HG02970 (cell line): ENCODE results near the gene GPX8.

Experiments
- ATAC-seq: cut with Tn5 transposase; IDR thresholded peaks from one replicate; pipeline ENCODE4 v1.9.1; 2021; ENCODE audit warnings: mild to moderate bottlenecking, moderate library complexity, moderate number of reproducible peaks; ENCODE audit not compliant: unreplicated experiment, low FRiP score

The GPX8 gene

DNA sequence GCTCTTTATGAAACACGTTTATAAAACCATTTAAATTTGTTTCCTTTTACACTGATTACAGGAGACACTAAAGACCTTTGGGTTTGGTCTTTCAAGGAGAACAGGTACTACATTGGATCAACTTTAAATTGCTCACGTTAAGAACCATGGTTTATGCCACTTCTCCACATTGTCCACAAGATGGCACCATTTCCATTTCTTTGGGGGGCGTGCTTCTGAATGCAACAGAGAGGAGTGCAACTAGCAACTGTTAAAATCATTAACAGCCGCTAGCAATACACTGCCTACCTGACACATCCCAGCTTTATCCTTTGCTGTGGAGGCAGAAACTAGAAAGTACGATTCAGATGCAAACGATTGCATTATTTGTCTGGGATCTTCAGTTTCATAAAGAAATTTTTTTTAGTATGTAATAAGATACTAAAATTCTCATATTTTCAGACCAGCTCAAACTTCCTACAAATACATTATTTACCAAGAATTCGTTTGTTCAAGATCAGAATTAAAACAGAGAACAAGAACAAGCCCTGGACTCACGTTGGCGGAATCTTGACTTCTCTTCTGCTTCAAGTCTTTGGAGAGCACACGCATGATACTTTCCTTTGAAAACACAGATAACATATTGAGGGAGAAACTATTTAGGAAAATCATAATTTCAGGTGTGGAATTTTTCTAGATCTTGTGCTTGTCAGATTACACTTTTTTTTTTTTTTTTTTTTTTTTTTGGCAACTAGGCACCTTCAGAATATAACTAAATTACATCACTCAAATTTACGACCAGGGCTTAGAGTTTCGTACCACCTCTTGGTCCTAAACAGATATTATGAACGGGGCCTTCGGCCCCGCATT is 12.3 kb downstream of the GPX8 start:
- peak; percentile 54 for ATAC-seq

DNA sequence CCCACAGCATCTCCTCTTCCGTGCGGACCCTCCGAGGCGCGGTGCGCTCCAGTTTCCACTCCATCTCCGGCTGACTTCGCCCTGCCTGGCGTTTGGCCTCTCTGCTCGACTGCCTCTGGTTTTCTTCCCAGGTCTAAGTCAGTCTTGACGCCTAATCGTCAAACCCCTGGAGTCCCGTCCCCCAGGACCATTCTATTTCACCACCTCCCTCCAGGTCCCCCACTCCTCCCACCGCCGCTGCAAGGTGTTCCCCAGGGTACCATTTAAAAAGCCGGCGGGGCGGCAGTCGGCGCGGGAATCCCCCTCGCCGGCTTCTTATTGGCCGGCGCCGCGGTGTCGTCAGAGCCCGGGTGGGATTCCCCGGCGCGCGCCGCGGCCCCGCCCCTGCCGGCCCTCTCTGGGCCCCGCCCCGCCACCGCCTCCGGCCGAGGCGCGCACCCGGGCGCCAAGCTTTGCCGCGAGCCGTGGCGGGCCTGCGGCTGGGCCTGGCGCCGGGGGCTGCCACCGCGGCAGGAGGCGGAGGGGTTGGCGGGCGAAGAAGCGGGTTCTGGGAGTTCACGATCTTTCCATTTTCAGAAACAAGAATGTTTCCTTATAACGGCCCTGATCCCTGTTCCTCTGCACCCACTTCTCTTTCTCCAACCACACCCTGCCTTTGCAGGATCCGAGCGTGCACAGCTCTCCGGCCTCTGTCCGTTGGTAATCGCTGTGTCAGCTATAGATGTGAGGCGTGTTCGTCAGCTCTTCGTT is 13.1 kb downstream of the GPX8 start, which contains the start of gene CDC20B:
TSS of gene CDC20B (minus strand) at position 241 of the 750 bp plus-strand sequence. CDS start at position 64, 177 bp downstream.
- peak; percentile 90 for ATAC-seq

DNA sequence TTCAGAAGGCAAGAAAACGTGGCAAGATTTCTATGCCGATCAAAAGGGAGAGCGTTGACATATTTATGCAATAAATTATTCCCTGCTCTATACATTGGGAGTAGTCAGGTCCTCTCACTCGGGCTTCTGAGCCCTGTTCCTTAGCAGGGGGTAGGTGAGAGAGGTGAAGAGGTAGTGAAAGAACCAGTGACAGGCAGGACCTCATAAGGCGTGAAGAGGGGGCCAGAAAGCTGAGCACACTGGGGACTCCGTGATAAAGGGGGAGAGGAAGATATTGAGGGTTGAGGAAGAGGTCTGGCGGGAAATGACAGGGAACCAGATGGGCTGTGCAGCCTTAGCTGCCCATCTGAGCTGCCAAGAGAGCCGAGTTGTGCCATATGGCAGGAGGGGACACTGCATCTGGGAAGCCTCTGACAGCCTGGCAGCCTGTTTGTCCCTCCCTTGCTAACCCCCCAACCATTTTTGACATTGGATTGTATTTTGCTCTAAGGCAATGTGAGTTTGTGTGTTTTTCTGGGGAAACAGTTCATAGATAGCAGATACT is 13.8 kb downstream of the GPX8 start:
- ATAC-seq = no peak

DNA sequence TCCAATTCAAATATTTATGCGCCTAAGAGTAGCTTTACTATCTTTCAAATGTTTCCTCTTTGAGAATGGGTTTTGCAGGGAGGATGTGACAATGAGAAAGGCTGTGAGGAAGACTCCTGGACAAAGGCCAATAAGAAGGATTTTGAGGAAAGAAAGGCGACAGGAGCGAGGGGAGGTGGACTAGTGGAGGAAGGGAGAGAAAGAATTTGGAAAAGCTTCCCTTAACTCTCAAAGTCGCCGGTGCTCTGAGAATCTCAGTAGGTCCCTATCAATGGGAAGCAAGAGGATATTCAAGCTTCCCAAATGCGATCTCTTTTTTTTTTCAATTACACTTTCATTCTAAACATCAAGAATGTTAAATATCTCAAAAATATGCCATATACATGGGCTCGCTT is 15.8 kb downstream of the GPX8 start:
- ATAC-seq = no peak

DNA sequence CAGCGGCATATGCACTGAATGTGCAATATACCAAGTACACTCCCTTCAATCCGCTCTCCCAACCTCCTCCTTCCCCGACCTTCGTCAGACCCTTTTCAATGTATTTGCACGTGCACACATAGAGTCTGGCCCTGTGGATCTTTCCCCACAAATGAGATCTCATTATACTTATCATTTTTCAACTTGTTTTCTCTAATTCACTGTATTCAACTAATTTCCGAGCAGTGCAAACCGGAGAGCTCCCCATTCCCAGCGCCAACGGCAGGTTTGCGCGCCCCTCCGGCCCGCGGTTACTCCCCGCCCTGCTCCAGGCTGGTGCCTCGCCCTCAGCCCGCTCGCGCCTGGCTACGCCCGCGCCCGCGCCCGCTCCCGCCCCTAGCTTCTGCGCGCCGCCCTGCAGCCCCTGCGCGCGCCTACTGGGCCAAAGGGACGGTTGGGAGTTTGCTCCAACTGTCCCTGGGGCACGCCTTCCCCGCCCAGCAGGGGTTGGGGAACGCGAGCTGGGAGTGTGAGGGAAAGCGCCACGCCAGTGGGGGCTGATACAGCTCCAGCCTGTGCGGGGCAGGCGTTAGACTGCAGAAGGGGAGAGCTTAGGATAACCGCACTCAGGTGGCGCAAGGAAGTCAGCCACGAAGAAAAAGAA is 16.3 kb downstream of the GPX8 start:
- ATAC-seq = no peak

DNA sequence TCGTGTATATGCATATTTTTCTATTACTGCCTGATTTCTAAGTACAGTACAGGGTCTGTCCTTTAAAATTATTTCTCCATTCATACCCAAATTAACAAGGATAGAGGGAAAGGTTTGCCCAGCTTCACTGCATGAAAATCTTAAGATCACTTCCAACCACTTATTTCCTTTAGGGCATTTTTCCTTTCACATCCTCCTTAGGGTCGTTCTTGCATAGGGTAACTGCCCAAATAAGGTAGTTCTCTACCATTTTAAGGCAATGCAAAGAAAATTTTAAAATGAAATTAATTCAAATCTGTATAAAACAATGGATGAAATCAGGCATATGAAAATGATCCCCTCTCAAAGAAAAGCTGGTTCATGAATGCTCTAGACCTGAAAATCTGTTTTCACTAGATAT is 17.1 kb downstream of the GPX8 start:
- ATAC-seq = no peak

DNA sequence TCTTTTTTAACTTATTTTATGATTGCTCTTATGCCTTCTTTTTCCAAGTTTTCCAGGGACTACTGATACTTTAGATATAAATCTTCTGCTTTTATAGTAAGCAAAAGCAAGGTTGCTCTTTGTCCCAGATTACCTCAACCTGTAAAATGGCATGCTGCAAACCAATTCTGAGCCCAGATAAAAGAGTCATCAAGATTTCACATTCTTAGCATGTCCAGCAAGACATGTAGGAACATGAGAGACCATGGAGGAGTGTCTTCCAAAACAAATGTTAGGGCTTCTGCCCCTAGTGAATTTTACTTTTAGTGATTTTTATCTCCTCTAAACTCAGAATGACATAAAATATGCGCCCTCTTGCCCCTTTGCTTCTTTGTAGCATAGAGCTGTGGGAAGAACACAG is 20.0 kb downstream of the GPX8 start:
- ATAC-seq = no peak

DNA sequence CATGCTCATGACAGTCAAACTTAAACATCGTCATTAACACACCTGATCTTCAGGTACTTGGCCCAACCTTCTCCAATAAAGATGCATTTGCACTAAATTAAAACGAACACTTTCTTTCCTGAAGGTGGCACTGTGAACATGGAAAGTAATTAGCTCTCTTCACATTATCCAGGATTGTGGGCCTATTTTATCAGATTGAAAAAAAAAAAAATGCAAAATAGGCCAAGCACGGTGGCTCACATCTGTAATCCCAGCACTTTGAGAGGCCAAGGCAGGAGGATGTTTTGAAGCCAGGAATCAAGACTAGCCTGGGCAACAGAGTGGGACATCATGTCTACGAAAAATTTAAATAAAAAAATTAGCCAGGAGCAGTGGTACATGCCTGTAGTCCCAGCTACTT is 27.4 kb downstream of the GPX8 start:
- ATAC-seq = no peak

DNA sequence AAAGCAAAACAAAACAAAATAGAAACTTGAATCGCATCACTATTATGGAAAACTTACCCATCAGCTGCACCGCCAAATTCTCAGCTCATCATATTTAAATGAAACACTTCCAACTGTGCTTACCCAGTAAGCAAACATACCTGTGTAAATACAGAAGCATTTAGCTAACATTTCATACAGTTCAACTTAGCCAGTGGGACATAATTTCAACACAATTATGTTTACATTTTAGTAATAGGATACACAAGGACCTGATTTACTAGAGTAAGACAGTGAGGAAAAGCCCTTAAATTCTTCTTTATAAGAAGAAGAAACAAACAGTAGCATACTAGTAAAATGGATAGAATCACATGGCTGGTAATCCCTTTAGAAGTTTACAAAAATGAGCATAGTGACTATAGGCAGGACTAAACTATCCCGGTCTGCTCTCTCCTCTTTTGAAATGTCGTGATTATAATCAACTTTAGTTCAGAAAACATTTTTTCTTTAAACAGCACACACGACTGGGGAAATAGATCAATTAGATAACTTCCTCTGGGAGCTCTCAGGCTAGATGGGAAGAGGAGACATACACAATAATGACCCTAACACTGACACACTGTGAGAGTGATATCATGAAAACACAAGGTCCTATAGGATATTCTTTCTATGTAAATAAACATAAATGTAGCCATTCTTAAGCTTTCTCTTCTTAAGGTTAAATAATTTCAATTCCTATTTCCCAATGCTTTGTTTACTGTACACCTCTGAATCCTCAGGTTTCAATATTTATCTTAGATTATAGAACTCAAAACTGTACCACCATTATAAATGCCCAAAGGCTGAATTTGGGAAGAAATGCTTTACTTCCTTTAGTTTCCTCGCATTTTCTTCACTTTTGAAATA is 28.9 kb downstream of the GPX8 start:
- no peak for ATAC-seq

DNA sequence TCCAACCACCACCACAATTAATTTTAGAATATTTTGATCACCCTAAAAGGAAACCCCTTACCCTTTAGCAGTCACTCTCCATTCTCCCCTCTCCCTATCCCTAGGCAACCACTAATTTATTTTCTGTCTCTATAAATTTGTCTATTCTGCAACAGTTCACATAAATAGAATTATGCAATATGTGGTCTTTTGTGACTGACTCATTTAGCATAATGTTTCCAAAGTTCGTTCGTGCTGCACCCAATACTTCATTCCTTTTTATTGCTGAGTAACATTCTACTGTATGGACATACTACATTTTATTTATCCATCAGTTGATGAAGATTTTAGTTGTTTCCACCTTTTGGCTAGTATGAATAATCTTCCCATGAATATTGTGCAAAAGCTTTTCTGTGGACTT is 31.2 kb downstream of the GPX8 start:
- no peak for ATAC-seq

DNA sequence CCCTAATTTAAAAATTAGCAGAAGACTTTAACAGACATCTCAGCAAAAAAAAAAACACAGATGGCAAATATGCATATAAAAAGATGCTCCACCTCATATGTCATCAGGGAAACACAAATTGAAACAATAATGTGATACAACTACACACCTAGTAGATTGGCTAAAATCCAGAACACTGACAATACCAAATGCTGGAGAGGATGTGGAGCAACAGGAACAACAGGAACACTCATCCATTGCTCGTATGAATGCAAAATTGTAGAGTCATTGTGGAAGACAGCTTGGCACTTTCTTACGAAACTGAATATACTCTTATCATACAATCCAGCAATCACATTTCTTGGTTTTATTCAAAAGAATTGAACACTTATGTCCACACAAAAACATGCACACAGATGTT is 45.0 kb downstream of the GPX8 start:
- no peak for ATAC-seq

DNA sequence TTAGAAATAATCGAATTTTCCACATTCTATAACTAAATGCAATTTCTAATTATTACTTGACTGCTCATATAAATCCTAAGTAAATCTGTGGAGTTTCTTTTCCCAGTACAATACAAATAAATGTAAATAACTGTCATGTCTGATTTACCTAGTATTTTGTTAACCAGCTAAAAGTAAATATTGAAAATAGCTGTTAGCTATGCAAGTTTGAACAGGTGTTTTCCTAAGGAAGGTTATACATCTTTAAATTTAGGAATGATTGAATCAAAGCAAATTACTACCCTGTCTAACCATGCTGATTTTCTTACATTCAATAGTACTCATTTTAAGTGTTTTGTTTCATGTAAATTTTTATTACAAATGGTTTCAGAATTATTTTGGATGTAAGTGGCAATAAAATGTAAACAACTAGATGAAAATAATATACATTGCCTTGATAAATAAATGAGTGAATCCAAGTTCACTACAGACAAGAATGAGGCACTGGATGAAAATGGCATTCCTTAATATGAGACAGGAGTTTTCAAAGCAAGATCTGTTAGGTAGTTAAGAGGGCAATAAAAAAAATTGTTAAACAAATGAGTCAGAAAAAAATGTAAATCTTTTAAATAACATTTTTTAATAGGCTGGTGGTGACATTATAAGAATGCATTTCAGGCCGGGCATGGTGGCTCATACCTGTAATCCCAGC is 51.4 kb downstream of the GPX8 start:
- no peak for ATAC-seq
